ENCODE measurements around the gene NDRG4. TPM values are rescaled to one million over a fixed set of nuclear protein-coding genes. Genes with fewer than 3 reads are reported as not detected.

Gene NDRG4
- total and polyA plus RNA-seq, 2 donors from 2014 or later: 1.7 to 5.7 TPM

DNA sequence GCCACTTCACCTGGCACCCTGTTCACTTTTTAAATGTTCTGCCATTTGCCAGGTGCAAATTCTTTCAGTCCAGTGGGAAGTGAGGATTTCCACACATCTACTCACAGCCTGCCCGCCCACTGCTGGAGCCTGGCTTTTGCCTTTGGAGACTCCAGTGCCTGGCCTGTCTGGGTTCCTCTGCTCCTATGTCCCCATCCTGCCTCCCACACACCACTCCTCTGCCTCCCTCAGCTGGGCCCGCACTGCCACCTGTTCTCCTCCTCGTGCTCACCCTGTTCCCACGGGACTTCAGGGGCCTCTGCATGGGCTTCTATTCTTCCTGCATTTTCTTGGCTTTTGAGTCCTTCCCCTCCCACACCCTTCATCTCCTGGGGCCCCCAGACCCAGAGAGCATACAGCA, 7.9 kb upstream of the NDRG4 start:
- Histone ChIP-seq H3K4me3 (ENCODE audit: low read length in 3 of 3) (no peak overlapping the region), H3K9ac (ENCODE audit: low read length in 3 of 3) (no peak overlapping the region), H3K36me3 (ENCODE audit: control insufficient read depth in 2 of 3, insufficient read depth in 3 of 3, low read length in 3 of 3) (no peaks in the 10 kb centered on the region), H3K4me1 (ENCODE audit: control insufficient read depth in 2 of 3, insufficient read depth in 2 of 3, low read depth in 1 of 3, low read length in 3 of 3) (peaks cover 0 to 3% (median 0%) of the 10 kb centered on the region in 3 donors), H3K9me3 (ENCODE audit: control insufficient read depth in 2 of 3, insufficient read depth in 1 of 3, low read length in 3 of 3) (no peaks in the 10 kb centered on the region), H3K27ac (ENCODE audit: low read depth in 2 of 2, low read length in 2 of 2) (no peak overlapping the region), H3K27me3 (ENCODE audit: control insufficient read depth, insufficient read depth, low read length) (no peaks in the 10 kb centered on the region)
- DNase-seq: peak in 4 of 5 donors; percentile 28 to 64 (median 45)
- intact Hi-C loops (cut with DNase I): loop anchor here (5.0 kb wide), 1 partner anchor 155 kb away; no protein-coding TSS in a partner anchor
- no peak for FAIRE-seq
- TF ChIP-seq, protein P1, sequence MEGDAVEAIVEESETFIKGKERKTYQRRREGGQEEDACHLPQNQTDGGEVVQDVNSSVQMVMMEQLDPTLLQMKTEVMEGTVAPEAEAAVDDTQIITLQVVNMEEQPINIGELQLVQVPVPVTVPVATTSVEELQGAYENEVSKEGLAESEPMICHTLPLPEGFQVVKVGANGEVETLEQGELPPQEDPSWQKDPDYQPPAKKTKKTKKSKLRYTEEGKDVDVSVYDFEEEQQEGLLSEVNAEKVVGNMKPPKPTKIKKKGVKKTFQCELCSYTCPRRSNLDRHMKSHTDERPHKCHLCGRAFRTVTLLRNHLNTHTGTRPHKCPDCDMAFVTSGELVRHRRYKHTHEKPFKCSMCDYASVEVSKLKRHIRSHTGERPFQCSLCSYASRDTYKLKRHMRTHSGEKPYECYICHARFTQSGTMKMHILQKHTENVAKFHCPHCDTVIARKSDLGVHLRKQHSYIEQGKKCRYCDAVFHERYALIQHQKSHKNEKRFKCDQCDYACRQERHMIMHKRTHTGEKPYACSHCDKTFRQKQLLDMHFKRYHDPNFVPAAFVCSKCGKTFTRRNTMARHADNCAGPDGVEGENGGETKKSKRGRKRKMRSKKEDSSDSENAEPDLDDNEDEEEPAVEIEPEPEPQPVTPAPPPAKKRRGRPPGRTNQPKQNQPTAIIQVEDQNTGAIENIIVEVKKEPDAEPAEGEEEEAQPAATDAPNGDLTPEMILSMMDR (IDR thresholded peaks at IDR 0.05; ENCODE audit: borderline replicate concordance, extremely low read depth, insufficient read depth): no peak

DNA sequence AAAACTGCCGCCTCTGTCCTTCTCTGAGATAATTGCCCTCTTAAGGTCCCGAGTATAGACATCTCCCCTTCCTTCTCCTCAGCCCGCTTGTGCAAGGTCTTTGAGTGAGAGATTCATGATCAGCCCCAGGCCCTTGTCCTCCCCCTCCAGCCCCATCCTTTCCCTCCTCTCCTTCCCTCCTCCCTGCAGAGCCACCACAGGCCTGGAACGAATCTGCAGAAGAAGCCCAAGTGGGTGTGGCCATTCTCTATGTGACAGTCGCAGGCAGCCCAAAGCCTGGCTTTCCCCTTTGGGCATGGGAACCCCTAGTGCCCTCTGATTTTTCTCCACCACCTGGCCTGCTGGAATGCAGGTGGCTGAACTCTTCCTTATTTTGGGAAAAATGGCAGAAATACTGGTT, 7.2 kb upstream of the NDRG4 start:
- Histone ChIP-seq H3K9ac (ENCODE audit: low read length in 3 of 3) (no peak overlapping the region), H3K9me3 (ENCODE audit: control insufficient read depth in 2 of 3, insufficient read depth in 1 of 3, low read length in 3 of 3) (no peaks in the 10 kb centered on the region), H3K36me3 (ENCODE audit: control insufficient read depth in 2 of 3, insufficient read depth in 3 of 3, low read length in 3 of 3) (no peaks in the 10 kb centered on the region), H3K4me3 (ENCODE audit: low read length in 3 of 3) (no peak overlapping the region), H3K4me1 (ENCODE audit: control insufficient read depth in 2 of 3, insufficient read depth in 2 of 3, low read depth in 1 of 3, low read length in 3 of 3) (no peaks in the 10 kb centered on the region), H3K27ac (ENCODE audit: low read depth in 2 of 2, low read length in 2 of 2) (no peak overlapping the region), H3K27me3 (ENCODE audit: control insufficient read depth, insufficient read depth, low read length) (no peaks in the 10 kb centered on the region)
- intact Hi-C loops (cut with DNase I): loop anchor here (5.0 kb wide), 1 partner anchor 155 kb away; no protein-coding TSS in a partner anchor
- DNase-seq: peak in 2 of 5 donors; percentile 16 to 48
- no peak for FAIRE-seq
- TF ChIP-seq, protein P1 (IDR thresholded peaks at IDR 0.05; ENCODE audit: borderline replicate concordance, extremely low read depth, insufficient read depth): no peak

DNA sequence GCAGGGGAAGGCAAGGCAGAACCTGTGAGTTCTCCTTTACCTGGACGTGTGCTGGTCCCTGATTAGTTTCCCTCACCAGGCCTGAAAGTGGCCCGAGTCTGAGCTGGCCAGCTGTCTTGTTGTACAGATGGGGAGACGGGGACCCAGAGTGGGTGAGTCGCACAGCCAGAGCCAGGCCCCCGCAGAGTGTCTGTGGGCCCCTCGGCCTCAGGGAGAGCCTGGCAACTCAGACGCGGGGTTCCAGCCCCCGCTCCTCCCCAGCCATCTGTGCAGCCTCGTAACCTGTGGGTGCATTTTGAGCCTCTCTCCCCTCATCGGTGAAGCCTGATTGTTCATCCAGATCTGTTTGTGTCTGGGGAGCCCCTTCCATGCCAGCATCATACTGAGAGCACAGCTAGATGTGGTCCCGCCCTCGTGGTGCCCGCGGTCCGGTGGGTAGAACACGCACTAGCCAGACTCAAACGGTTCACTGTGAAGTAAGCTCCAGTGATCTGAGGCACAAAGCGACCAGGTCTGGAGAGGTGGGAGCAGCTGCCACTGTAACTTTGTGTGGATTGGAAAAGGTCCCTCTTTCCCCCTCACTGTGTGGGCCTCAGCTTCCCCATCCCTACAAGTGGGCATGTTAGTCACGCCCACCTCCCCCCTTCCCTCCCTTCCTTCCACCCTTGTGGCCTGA, 6.0 kb upstream of the NDRG4 start:
- intact Hi-C loops (cut with DNase I): loop anchor here (5.0 kb wide), 1 partner anchor 157 kb away; no protein-coding TSS in a partner anchor
- no peak overlapping the region for H3K9ac ChIP-seq (ENCODE audit: low read length in 3 of 3)
- no peak overlapping the region for H3K4me3 ChIP-seq (ENCODE audit: low read length in 3 of 3)
- TF ChIP-seq, protein P1 (IDR thresholded peaks at IDR 0.05; ENCODE audit: borderline replicate concordance, extremely low read depth, insufficient read depth): no peak
- H3K36me3 ChIP-seq (ENCODE audit: control insufficient read depth in 2 of 3, insufficient read depth in 3 of 3, low read length in 3 of 3): no peaks in the 10 kb centered on the region
- FAIRE-seq: no peak
- no peak overlapping the region for H3K27ac ChIP-seq (ENCODE audit: low read depth in 2 of 2, low read length in 2 of 2)
- peak in 2 of 5 donors; percentile 44 to 48 for DNase-seq
- H3K9me3 ChIP-seq (ENCODE audit: control insufficient read depth in 2 of 3, insufficient read depth in 1 of 3, low read length in 3 of 3): no peaks in the 10 kb centered on the region
- H3K4me1 ChIP-seq (ENCODE audit: control insufficient read depth in 2 of 3, insufficient read depth in 2 of 3, low read depth in 1 of 3, low read length in 3 of 3): no peaks in the 10 kb centered on the region
- H3K27me3 ChIP-seq (ENCODE audit: control insufficient read depth, insufficient read depth, low read length): no peaks in the 10 kb centered on the region

Measured in kidney (tissue), 14 donors.